ENCODE data around the gene PIK3R6.

DNA sequence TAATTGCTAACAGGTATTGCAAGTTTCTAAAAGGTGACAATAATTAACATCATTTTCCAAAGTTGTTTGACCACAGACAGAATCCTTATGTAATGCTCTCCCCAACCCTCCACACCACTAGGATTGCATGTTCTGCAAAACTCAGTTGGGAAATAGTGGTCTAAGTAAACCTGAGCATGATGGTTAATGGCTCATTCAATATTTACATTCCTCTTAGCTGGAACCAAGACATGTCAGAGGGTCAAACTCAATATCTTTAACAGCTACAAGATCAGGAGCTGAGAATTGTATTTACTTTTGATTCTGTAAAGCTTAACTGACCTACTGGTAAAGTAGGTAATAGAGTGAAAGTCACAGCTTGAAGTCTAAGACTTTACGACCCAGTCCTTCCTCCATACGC is 78.5 kb downstream of the PIK3R6 start:
- TF ChIP-seq EP300 (IDR thresholded peaks at IDR 0.05; ENCODE audit: borderline replicate concordance in 1 of 2, low read depth in 1 of 2, low read length in 1 of 2) (no peak), FOSL2 (IDR thresholded peaks at IDR 0.05; ENCODE audit: borderline replicate concordance, low read depth) (no peak), CHD2 (IDR thresholded peaks at IDR 0.05; ENCODE audit: low read length, partially characterized antibody) (no peak), SIN3A (IDR thresholded peaks at IDR 0.05; ENCODE audit: borderline replicate concordance, low read depth, low read length) (no peak), RCOR1 (IDR thresholded peaks at IDR 0.05; ENCODE audit: low read length) (no peak), POLR2AphosphoS5 (IDR thresholded peaks at IDR 0.05; ENCODE audit: low read depth, low read length) (no peak)
- TF ChIP-seq, protein P1, sequence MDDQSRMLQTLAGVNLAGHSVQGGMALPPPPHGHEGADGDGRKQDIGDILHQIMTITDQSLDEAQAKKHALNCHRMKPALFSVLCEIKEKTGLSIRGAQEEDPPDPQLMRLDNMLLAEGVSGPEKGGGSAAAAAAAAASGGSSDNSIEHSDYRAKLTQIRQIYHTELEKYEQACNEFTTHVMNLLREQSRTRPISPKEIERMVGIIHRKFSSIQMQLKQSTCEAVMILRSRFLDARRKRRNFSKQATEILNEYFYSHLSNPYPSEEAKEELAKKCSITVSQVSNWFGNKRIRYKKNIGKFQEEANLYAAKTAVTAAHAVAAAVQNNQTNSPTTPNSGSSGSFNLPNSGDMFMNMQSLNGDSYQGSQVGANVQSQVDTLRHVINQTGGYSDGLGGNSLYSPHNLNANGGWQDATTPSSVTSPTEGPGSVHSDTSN (IDR thresholded peaks at IDR 0.05), result no peak
- TF ChIP-seq, protein P2, sequence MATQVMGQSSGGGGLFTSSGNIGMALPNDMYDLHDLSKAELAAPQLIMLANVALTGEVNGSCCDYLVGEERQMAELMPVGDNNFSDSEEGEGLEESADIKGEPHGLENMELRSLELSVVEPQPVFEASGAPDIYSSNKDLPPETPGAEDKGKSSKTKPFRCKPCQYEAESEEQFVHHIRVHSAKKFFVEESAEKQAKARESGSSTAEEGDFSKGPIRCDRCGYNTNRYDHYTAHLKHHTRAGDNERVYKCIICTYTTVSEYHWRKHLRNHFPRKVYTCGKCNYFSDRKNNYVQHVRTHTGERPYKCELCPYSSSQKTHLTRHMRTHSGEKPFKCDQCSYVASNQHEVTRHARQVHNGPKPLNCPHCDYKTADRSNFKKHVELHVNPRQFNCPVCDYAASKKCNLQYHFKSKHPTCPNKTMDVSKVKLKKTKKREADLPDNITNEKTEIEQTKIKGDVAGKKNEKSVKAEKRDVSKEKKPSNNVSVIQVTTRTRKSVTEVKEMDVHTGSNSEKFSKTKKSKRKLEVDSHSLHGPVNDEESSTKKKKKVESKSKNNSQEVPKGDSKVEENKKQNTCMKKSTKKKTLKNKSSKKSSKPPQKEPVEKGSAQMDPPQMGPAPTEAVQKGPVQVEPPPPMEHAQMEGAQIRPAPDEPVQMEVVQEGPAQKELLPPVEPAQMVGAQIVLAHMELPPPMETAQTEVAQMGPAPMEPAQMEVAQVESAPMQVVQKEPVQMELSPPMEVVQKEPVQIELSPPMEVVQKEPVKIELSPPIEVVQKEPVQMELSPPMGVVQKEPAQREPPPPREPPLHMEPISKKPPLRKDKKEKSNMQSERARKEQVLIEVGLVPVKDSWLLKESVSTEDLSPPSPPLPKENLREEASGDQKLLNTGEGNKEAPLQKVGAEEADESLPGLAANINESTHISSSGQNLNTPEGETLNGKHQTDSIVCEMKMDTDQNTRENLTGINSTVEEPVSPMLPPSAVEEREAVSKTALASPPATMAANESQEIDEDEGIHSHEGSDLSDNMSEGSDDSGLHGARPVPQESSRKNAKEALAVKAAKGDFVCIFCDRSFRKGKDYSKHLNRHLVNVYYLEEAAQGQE (IDR thresholded peaks at IDR 0.05; ENCODE audit: low read depth, low read length), result no peak
- TF ChIP-seq, protein P3, sequence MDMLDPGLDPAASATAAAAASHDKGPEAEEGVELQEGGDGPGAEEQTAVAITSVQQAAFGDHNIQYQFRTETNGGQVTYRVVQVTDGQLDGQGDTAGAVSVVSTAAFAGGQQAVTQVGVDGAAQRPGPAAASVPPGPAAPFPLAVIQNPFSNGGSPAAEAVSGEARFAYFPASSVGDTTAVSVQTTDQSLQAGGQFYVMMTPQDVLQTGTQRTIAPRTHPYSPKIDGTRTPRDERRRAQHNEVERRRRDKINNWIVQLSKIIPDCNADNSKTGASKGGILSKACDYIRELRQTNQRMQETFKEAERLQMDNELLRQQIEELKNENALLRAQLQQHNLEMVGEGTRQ (IDR thresholded peaks at IDR 0.05; ENCODE audit: borderline replicate concordance, low read depth, low read length), result no peak
- TF ChIP-seq, protein P4, sequence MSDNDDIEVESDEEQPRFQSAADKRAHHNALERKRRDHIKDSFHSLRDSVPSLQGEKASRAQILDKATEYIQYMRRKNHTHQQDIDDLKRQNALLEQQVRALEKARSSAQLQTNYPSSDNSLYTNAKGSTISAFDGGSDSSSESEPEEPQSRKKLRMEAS (IDR thresholded peaks at IDR 0.05; ENCODE audit: low read depth), result no peak
- TF ChIP-seq, protein P5, sequence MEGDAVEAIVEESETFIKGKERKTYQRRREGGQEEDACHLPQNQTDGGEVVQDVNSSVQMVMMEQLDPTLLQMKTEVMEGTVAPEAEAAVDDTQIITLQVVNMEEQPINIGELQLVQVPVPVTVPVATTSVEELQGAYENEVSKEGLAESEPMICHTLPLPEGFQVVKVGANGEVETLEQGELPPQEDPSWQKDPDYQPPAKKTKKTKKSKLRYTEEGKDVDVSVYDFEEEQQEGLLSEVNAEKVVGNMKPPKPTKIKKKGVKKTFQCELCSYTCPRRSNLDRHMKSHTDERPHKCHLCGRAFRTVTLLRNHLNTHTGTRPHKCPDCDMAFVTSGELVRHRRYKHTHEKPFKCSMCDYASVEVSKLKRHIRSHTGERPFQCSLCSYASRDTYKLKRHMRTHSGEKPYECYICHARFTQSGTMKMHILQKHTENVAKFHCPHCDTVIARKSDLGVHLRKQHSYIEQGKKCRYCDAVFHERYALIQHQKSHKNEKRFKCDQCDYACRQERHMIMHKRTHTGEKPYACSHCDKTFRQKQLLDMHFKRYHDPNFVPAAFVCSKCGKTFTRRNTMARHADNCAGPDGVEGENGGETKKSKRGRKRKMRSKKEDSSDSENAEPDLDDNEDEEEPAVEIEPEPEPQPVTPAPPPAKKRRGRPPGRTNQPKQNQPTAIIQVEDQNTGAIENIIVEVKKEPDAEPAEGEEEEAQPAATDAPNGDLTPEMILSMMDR (IDR thresholded peaks at IDR 0.05), result no peak
